ENCODE measurements around the gene CRYGD. TPM values are rescaled to one million over a fixed set of nuclear protein-coding genes. Genes with fewer than 3 reads are reported as not detected.
A peak's percentile ranks its signal among the peaks of the same experiment; 100 is the strongest.

Gene CRYGD
- total and polyA plus RNA-seq, 2 of the 4 experiments (the other 2 are of a cell fraction): not detected

DNA sequence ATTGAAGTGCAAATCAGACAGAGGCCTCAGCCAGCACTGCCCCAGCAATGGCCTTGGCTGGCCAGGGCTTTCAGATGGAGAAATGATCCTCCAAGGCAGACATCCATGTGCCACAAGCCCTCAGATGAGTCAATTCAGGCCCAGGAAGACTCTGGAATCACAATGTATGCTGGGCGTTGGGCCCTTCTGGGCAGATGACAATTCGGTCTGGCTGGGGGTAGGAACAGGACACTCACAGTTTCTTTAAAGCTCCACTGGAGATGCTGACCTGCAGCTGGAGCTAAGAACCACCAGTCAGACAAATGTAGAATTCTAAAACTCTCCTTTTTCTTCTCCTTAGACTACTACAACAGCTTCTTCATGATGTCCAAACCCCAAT is 12.4 kb upstream of the CRYGD start:
- peak overlapping the region; percentile 9 for H2AK9ac ChIP-seq (replicated peaks; ENCODE audit: low read depth, low read length, poor library complexity)
- no CpG with 5 or more reads among the region's 2 CpGs for WGBS, 2 experiments (ENCODE audit: extremely low coverage in 2 of 2, insufficient read length in 1 of 2)
- TF ChIP-seq, protein P1, sequence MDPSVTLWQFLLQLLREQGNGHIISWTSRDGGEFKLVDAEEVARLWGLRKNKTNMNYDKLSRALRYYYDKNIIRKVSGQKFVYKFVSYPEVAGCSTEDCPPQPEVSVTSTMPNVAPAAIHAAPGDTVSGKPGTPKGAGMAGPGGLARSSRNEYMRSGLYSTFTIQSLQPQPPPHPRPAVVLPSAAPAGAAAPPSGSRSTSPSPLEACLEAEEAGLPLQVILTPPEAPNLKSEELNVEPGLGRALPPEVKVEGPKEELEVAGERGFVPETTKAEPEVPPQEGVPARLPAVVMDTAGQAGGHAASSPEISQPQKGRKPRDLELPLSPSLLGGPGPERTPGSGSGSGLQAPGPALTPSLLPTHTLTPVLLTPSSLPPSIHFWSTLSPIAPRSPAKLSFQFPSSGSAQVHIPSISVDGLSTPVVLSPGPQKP (IDR thresholded peaks at IDR 0.05; ENCODE audit: borderline replicate concordance, low read depth, low read length): no peak
- TF ChIP-seq SMC3 (IDR thresholded peaks at IDR 0.05; ENCODE audit: low read depth, low read length) (no peak), POLR2A (IDR thresholded peaks at IDR 0.05; ENCODE audit: low read depth, low read length) (no peak), BHLHE40 (IDR thresholded peaks at IDR 0.05; ENCODE audit: low read depth, low read length) (no peak), RAD21 (IDR thresholded peaks at IDR 0.05; ENCODE audit: low read length) (no peak), MXI1 (IDR thresholded peaks at IDR 0.05; ENCODE audit: borderline replicate concordance, low read depth, low read length) (no peak), CHD1 (IDR thresholded peaks at IDR 0.05; ENCODE audit: low read depth, low read length) (no peak), RCOR1 (IDR thresholded peaks at IDR 0.05; ENCODE audit: insufficient replicate concordance, low read length) (no peak), CEBPB (IDR thresholded peaks at IDR 0.05; ENCODE audit: low read depth, low read length) (no peak), MAFK (IDR thresholded peaks at IDR 0.05; ENCODE audit: low read depth, low read length) (no peak), MAZ (IDR thresholded peaks at IDR 0.05; ENCODE audit: borderline replicate concordance, low read depth, low read length) (no peak), FOS (IDR thresholded peaks at IDR 0.05; ENCODE audit: low read depth, low read length) (no peak), RFX5 (IDR thresholded peaks at IDR 0.05; ENCODE audit: low read depth, low read length) (no peak), NFE2L2 (IDR thresholded peaks at IDR 0.05; ENCODE audit: low read depth, low read length) (no peak)
- TF ChIP-seq, protein P2, sequence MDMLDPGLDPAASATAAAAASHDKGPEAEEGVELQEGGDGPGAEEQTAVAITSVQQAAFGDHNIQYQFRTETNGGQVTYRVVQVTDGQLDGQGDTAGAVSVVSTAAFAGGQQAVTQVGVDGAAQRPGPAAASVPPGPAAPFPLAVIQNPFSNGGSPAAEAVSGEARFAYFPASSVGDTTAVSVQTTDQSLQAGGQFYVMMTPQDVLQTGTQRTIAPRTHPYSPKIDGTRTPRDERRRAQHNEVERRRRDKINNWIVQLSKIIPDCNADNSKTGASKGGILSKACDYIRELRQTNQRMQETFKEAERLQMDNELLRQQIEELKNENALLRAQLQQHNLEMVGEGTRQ (IDR thresholded peaks at IDR 0.05; ENCODE audit: low read depth, low read length): no peak
- H2BK20ac ChIP-seq (ENCODE audit: low read depth, low read length): no peak overlapping the region
- H3K4me3 ChIP-seq (ENCODE audit: insufficient read depth, low read depth, low read length): no peak overlapping the region
- no peak overlapping the region for H3K4me2 ChIP-seq (ENCODE audit: low read depth, low read length)
- H3K79me1 ChIP-seq (ENCODE audit: low read depth in 1 of 2, low read length in 2 of 2): no peaks in the 10 kb centered on the region
- no peak overlapping the region for H3K4ac ChIP-seq (ENCODE audit: low read depth, low read length)
- no peaks in the 10 kb centered on the region for H3K9me1 ChIP-seq (ENCODE audit: insufficient read depth, low read length)
- H3K4me1 ChIP-seq (ENCODE audit: control insufficient read depth, insufficient read depth, low read length): no peaks in the 10 kb centered on the region
- intact Hi-C loops (cut with micrococcal nuclease) (no loop called here), in situ Hi-C loops (cut with MboI; ENCODE audit: low sequenced_read_pairs) (no loop called here), dilution Hi-C loops (cut with HindIII; ENCODE audit: low sequenced_read_pairs, unreplicated experiment) (no loop called here)
- no peak overlapping the region for H2BK15ac ChIP-seq (ENCODE audit: low read depth, low read length)
- no peak for DNase-seq
- H4K8ac ChIP-seq (ENCODE audit: low read depth in 2 of 2, low read length in 2 of 2): no peak overlapping the region
- no peak overlapping the region for H3K14ac ChIP-seq (replicated peaks; ENCODE audit: low read depth, low read length)
- no peaks in the 10 kb centered on the region for H3K9me3 ChIP-seq (ENCODE audit: control insufficient read depth, insufficient read depth, low read length)
- no peak overlapping the region for H2AK5ac ChIP-seq (ENCODE audit: low read depth, low read length)
- H3K56ac ChIP-seq (ENCODE audit: extremely low read depth, insufficient read depth, low read length): no peak overlapping the region
- ATAC-seq (ENCODE audit: low read depth): no peak
- H4K20me1 ChIP-seq (ENCODE audit: insufficient read depth, low read length): no peaks in the 10 kb centered on the region
- no peak overlapping the region for H2AFZ ChIP-seq (replicated peaks; ENCODE audit: low read length, poor library complexity)
- H4K91ac ChIP-seq (ENCODE audit: insufficient read depth, low read depth, low read length): no peak overlapping the region
- H3K27me3 ChIP-seq (ENCODE audit: control insufficient read depth, insufficient read depth, low read length): no peaks in the 10 kb centered on the region
- BruUV-seq (replicated peaks): no TSS peak
- H3K18ac ChIP-seq (ENCODE audit: low read depth, low read length): no peak overlapping the region
- ChIA-PET CTCF (no interaction called here), POLR2A (ENCODE audit: unreplicated experiment) (no interaction called here)
- no peak overlapping the region for H3K27ac ChIP-seq (ENCODE audit: insufficient read depth, low read length)
- H3K36me3 ChIP-seq (ENCODE audit: control insufficient read depth, insufficient read depth, low read length): no peaks in the 10 kb centered on the region
- H3K9ac ChIP-seq (ENCODE audit: low read depth, low read length): no peak overlapping the region
- H2BK5ac ChIP-seq (ENCODE audit: low read depth, low read length, poor library complexity, severe bottlenecking): no peak overlapping the region
- H3K23ac ChIP-seq (ENCODE audit: low read depth, low read length): no peak overlapping the region
- H4K5ac ChIP-seq (ENCODE audit: low read depth, low read length): no peak overlapping the region
- no peak overlapping the region for H2BK120ac ChIP-seq (ENCODE audit: low read depth, low read length)

Measured in IMR-90 (cell line).